ENCODE measurements around the gene TRIM44.
"Not testable (repeated sequence)": the region's sequence is repeated elsewhere in the genome, so short reads cannot be mapped to it uniquely, and the experiment has no call there.

DNA sequence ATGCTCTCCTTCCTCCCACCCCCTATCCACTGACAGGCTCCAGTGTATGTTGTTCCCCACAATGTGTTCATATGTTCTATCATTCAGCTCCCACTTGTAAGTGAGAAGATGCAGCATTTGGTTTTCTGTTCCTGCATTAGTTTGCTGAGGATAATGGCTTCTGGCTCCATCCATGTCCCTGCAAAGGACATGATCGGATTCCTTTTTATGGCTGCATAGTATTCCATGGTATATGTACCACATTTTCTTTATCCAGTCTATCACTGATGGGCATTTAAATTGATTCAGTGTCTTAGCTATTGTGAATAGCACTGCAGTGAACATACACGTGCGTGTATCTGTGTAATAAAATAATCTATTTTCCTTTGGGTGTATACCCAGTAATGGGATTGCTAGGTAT is 5.8 kb downstream of the TRIM44 start:
- TF ChIP-seq, protein P1, sequence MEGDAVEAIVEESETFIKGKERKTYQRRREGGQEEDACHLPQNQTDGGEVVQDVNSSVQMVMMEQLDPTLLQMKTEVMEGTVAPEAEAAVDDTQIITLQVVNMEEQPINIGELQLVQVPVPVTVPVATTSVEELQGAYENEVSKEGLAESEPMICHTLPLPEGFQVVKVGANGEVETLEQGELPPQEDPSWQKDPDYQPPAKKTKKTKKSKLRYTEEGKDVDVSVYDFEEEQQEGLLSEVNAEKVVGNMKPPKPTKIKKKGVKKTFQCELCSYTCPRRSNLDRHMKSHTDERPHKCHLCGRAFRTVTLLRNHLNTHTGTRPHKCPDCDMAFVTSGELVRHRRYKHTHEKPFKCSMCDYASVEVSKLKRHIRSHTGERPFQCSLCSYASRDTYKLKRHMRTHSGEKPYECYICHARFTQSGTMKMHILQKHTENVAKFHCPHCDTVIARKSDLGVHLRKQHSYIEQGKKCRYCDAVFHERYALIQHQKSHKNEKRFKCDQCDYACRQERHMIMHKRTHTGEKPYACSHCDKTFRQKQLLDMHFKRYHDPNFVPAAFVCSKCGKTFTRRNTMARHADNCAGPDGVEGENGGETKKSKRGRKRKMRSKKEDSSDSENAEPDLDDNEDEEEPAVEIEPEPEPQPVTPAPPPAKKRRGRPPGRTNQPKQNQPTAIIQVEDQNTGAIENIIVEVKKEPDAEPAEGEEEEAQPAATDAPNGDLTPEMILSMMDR (IDR thresholded peaks at IDR 0.05; ENCODE audit: insufficient read depth, low read length, poor library complexity, severe bottlenecking): not testable (repeated sequence)
- not testable (repeated sequence) for TF ChIP-seq EZH2phosphoT487 (conservative IDR thresholded peaks at IDR 0.05; ENCODE audit: low read length)

Measured in SU-DHL-6 (cell line).